Ecto neural progenitor cell (in vitro differentiated cells): ENCODE results near the gene SRBD1.

Source experiments
- DNase-seq: peaks from one replicate; pipeline ENCODE4 v3.0.0-alpha.2; 2018; ENCODE audit warnings: low spot score

SRBD1 gene

DNA sequence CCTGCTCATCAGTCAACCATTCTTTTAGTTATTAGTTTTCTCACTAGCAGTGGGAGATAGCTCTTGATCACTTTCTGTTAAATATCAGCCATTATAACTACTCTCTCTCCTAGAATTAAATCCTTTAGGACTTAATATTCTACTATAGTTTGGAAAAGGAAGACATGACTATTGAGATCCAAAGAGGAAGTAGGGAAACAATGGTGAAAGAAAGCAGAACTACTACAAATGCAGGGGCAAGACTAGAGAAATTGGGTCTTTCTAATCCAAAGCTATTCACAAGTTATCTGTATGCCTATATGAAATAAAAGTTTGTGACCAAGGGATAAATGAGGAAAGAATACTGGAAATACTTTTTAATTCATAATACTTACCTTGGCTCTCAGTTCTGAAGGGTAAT, 65.1 kb downstream of the SRBD1 start:
- DNase-seq = no peak

DNA sequence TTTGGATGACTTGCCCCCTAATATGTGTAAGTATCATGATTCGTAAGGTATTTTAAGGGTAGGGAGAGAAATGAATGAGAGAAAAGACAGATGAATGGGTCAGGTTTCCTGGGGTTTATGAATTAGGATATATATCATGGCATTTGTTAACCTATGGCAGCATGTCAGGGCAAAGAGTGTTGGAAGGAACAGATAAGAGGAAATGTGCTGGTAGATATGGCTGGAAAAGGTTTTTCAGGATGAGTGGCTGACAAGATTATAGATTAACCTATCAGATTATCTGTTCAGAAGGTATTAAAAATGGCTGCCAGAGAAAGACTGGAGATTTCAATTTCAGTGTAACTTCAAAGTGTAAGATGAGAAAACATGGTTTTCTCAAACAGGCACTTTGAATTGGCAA, 67.8 kb downstream of the SRBD1 start:
- DNase-seq = no peak

DNA sequence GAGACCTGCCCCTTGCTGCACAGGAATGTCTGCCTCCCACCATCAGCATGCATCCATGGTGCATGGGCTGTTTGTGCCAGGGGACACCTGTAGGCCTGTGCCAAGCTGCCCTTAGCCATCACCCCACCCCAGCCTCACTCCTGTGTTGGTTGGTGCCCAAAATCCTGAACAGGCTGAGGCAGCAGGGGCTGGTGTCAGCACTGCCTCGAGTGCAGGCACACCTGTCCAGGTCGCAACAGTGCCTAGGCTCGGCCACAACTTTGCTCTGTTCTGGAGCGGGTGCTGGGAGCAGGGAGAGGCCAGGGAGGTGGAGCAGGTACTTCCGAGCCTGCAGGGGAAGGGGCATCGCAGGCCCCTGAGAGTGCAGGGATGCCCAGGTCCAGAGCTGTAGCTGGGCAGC, 69.1 kb downstream of the SRBD1 start:
- DNase-seq = no peak

DNA sequence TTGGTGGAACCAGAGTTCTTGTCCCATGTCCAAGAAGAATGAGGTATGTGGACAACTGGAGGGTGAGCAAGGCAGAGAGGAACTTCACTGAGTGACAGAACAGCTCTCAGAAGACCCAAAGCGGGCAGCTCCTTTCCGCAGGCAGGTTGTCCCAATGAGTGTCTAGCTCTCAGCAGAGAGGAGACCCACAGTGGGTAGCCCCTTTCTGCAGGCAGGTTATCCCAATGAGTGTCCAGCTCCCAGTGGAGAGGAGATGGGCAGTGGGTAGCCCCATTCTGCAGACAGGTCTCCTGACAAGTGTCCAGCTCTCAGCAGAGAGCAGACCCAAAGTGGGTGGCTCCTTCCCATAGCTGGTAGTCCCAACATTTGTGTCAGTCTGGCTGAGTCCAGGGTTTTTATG, 69.6 kb downstream of the SRBD1 start:
- no peak for DNase-seq

DNA sequence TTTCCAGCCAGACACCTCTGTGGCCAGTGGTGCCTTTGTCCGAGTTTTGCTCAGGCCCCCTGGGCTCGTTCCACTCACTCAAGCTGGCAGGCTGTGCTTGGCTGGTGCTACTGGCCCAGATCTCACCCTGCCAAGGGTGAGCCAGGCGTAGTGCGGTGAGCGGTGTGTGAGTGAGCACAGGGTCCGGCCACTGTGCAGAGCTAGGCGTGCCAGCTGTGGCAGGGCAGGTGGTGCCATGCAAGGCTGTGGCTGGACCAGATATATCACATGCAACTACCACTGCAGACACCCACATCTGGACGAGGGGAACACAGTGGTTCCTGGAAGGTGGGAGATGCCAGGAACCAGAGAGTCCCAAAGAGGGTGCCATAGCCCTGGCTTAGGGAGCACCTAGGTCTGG, 70.1 kb downstream of the SRBD1 start:
- DNase-seq = no peak

DNA sequence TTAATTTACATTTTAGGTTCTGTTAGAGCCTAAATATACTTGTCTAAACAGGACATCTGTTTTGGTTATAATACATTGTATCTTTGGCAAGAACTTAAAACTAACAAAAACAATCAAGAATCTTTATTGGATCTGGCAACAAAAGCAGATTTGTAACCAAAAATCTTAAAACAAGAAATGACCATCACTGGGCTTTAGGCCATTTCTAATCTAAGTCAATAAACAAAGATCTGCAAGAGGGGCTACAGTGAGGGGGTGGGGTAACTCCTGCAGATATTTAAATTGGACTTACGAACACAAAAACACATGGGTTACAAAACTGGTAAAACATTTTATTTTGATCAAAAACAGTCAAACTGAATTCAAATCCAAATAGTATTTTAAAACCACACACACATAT, 77.3 kb downstream of the SRBD1 start:
- DNase-seq = no peak

DNA sequence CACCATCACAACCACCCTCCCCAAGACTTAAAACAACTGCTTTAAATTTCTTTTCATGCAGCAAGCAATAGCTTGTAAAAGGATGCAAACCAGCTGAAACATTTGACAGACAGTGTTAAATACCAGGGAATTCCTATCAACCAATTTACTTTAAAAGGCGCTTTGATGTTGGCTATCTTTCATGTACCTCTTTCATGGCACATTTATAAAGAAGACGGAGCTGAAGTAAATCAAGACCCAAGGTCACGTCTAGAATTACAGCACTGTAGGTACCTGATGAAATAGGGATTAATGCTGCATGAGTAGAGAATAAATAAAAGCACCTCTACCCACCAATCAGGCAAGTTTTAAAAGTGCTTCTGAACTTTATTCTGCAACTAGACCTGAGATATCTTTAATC, 78.9 kb downstream of the SRBD1 start:
- no peak for DNase-seq

DNA sequence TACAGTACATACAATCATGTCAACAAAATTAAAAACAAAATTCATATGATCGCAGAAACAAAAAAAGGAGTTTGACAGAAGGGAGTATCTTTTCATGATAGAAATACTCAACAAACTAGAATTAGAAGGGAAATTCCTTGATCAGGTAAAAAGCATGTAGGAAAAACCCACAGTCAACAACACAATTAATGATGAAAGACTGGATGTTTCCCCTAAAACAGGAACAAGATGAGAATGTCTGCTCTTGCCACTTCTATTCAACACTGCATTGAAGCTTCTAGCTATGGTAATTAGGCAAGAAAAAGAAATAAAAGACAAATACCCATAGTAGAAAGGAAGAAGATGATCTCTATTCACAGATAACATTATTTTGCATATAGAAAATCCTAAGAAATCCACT, 87.1 kb downstream of the SRBD1 start:
- no peak for DNase-seq

DNA sequence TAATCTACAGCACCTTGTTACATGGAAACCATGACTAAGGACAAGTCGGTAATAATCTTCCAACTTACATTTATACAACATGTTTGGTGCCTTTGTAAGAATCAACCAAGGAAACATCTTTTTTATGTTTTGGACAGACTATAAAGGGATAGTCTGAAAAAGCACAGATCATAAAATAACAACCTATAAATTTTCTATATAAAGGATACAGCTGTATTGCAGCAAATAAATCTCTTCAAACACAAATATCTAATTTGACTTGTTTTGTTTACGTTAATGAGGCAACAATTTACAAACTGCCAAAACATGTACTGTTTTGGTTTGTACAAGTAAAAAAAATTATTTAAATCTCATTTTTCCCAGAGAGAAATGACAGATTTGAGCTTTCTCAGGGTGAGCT, 92.5 kb downstream of the SRBD1 start:
- no peak for DNase-seq

DNA sequence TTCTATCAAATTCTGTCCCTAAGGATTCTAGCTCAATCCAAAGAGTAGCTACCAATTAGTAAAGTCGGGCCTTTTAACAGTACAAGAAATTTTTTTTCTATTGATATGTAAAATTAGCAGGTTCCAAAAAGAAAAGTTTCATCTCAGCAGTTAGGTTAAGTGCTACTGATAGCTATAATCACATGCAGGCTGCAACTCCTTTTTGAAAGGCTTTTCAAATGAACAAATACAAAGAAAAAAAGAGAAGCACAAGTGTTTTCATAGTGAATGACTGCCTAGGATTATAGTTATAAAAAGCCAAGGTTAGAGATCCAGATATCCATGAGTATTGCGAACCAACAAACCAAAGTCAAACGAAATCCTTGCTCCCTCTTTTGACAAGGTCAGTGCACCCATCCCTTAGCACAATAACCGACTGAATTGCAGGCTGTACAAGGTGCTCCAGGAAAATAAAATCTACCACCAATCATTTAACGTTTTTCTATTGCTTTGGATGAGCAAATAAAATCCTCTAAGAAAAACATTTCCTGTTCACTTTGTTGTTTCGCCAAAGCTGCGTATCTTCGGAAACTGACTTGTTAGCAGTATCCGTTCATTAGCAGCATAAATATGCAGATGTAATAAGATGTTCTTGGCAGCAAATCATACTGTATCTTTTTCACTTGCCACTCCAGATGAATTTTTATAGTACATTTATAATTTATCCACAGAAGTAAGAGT, 100.2 kb downstream of the SRBD1 start:
- DNase-seq = no peak

DNA sequence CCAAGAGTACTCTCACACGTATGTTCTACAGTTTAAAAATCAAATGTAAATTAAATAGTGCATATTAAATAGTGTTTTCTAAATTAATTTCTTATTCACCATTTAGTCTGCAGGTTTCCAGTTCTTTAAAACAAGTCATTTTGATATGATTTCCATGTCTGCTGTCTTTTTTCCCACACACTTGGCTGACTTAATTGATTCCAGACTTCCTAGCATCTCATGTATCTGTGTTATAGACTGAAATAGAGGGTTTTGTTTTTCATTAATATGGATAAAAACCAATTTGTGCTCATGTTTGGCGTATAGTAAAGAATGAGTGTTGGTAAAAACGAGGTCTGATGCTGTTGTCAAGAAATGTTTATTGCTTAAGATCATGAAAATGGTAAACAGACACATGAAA, 104.3 kb downstream of the SRBD1 start:
- DNase-seq = no peak

DNA sequence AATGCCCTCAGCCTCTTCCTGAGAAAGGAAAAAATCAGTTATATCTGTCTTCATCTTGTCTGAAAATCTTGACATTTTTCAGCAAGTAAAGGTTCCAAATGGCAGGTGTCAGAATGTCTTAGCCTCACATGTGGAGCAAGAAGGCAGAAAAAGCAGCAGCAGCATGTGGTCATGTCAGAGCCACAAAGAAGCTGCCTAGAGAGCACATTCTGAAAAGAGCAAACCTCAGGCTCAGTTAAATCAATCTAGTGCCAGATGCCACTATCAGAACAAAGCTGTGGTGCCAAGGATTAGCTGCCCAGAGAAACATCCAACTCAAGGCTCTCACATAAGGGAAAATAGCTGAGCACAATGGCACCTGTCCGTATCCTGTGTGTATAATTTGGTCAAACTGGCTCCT, 105.9 kb downstream of the SRBD1 start:
- DNase-seq = no peak

DNA sequence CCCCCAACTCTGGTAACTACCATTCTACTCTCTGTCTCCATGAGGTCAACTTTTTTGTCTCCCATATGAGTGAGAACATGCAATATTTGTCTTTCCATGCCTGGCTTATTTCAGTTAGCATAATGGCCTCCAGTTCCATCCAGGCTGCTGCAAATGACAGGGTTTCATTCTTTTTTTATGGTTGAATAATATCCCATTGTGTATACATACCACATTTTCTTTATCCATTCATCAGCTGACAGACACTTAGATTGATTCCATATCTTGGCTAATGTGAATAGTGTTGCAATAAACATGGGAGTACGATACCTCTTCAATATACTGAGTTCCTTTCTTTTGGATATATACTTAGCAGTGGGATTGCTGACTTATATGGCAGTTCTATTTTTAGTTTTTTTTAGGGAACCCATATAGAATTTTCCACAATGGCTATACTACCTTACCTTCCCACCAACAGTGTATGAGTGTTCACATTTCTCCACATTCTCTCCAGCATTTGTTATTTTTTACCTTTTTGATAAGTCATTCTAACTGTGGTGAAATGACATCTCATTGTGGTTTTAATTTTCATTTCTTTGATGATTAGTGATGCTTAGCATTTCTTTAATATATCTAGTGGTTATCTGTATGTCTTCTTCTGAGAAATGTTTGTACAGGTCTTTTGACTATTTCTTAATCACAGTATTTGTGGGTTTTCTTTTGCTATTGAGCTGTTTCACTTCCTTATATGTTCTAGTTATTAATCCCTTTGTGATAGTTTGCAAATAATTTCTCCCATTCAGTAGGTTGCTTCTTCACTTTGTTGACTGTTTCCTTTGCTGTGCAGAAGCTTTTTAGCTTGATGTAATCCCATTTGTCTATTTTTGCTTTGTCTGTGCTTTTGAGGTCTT, 112.2 kb downstream of the SRBD1 start:
- no peak for DNase-seq

DNA sequence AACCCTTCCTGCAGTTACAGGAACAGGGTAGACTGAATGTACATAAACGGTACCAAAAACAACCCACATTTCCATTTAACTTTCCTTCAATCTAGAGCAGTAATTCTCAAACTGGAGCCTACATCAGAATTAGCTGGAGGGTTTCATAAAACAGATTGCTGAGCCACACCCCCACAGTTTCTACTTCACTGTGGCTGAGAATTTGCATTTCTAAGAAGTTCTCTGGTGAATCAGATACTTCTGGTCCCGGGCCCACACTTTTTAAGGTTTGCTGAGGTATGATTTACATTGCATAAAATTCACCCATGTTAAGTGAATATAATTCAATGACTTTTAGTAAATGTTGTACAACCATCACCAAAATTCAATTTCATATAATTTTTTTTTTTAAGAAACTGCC, 113.7 kb downstream of the SRBD1 start:
- no peak for DNase-seq

DNA sequence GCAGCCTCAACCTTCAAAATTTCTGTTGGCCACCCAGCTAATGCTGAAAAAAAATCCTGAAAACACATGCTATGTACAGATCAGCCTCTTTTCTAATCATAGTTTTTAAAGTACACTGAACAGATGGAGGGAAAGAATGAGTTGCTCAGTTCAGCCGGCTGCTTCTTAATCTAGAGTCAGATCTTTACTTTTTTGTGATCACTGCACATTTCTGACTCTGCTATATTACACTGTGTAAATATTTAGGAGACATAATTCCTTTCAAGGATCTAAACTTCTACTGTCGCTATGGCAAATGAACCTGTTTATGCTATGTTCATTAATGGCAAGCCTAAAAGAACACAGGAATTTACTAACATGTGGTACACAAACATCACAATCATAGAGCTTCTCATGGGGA, 114.2 kb downstream of the SRBD1 start:
- no peak for DNase-seq

DNA sequence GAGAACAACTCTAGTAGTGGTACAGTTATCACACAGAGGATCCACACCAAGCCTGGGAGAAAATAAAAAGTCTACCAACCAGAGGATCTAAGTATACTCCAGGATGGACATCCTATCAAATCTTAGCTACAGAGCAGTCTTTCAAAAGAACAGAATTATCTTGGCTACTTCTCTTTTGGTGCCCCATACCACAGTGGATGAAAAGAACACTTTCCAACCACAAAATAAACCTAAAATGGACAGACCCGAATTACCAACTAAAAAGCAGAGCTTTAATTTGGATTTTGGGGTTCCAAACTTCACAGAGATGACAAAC, 116.1 kb downstream of the SRBD1 start:
- no peak for DNase-seq

DNA sequence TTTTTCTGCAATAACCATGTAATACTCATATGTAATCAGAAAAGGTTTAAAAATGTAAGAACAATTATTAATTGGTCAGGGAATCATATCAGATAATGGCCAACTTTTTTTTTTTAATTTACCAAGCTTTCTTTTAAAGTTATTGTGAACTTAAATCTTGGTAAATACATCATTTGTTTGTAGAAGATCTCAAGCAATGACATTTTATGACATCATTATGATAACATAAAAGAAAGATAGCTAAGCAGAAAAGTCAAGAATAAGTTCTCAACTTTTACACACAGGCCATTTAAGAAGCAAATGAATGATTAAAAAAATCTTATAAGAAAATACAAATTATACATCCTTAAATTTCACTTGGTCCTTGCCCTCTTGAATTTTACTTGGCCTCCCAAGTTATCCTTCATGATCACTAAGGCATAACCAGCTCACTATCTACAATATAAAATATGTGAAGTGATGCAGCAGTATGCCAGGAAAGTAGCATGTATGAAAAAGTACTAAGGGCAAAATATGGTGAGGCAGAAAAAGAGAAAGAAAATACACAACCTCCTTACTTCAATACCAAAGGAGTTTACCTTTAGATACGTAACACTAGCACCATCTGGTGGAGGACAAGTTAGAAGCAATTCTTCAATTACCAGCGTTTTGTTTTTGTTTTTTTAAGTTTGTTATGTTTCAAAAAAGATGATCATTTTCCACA, 116.6 kb downstream of the SRBD1 start:
- no peak for DNase-seq

DNA sequence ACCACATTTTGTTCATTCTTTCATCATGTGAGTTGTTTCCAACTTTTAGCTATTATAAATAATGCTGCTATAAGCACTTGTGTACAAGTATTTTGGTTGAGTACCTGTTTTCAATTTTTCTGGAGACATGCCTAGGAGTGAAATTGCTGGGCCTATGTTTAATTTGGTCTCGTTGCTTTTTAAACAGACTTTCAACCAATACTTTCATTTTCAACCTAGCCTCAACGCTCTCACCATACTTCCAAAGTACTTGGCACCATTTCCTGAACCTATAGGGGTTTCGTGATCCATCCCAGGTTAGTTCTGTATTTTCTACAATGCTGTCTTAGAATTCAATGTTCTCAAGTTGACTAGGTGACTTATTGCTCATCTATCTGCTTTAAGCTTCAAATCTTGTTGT, 126.1 kb downstream of the SRBD1 start:
- no peak for DNase-seq

DNA sequence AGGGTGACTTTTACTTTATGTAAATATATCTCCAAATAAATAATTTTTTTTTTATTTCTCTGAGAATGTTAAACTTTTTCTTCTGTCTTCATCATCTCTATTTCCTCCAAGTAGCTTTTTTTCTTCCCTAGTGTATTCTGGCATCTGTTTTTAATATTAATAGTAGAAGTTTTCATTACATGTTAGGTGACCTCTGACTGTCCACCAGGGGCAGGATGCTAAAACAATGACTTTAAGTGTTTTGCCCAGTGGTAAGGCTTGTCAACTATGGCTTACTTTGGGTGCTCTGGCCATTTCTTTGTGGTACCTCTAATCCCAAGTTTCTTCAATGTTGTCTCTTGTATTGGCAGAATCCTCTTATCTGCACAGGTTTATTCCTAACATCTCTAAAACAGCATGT, 127.1 kb downstream of the SRBD1 start:
- DNase-seq = no peak

DNA sequence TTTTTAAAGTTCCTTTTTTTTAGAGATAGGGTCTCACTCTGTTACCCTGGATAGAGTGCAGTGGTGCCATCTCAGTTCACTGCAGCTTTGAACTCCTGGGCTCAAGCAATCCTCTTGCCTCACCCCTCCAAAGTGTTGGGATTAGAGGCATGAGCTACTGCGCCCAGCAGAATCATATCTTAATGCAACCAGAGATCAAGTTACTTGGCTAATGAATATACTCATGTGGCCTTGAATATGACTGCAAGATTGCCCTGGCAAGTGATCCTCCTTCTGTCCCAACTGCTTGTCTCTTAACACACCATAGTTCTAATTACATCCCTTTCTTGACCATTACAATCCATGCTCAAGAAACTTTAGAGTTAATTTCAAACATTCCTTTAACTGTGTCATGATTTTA, 133.5 kb downstream of the SRBD1 start:
- no peak for DNase-seq

DNA sequence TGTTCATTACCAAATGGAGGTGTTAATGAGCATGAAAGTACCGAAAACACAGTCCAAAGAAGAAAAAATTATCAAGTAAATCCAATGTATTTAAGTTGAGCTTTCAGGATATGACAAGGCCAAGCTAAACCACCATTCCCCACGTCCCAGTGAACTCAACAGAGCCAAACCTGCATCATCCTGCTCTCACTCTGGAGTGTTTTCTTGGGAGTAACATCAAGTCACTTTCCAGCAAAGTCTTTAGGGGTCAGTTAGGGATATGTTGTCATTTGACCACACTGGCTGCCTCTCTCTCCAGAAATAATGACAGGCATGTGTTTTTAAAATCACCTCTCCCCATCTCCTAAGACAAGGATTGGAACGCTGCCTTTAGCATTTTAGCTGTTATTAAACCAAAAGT, 140.5 kb downstream of the SRBD1 start:
- DNase-seq = no peak

DNA sequence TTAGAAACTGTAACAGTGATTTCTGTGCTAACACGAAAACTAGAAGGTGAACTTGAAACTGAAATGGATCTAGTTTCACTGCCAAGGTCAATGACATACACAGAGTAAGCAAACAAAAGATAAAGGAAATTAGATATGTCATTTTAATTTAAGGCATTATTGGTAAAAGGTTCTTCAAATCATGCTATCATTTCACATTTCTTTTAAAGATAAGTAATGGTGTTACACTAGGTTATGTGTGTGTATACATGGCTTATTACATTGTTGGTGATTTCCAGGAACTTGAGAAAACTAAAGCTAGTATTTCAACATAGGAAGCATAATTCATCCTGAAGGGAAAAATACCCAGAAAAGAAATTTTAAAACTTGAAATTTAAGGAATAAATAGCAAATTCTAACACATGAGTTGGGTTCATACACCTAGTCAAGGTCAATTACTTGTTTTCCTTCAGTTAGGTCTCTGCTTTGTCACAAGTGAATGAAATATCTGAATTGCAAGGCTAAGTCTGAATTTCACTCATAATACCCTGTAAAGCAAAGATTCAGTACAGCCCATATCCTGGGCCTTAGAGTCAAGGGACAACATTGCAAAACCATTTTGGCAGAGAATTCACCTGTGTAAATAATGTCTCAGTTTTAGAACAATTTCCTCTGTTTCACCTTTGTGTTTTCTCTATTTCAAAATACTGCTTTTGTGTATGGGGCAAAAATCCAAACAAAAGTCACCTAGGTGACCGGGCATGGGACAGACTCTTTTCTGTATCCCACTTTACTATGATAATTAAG, 141.6 kb downstream of the SRBD1 start:
- DNase-seq = no peak
